ENCODE results near the gene CCDC34.

DNA sequence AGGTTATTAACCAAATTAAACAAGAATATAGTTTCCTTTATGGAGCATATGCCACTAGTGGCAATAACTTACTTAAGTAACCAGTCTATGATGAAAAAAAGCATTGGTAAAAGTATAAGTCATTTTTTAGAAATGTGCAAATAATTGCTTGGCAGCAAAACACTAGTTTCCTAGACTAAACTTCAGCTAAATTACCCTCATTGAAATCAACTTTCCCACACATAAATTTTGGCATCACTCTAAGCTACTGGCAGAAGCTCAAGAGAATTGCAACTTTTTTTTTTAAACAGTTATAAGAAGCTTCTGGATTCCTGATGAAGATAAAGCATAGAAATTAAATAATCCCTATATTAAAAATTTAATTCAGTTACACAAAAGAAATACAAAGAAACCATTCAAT, 12.5 kb downstream of the CCDC34 start:
- TF ChIP-seq, protein P1, sequence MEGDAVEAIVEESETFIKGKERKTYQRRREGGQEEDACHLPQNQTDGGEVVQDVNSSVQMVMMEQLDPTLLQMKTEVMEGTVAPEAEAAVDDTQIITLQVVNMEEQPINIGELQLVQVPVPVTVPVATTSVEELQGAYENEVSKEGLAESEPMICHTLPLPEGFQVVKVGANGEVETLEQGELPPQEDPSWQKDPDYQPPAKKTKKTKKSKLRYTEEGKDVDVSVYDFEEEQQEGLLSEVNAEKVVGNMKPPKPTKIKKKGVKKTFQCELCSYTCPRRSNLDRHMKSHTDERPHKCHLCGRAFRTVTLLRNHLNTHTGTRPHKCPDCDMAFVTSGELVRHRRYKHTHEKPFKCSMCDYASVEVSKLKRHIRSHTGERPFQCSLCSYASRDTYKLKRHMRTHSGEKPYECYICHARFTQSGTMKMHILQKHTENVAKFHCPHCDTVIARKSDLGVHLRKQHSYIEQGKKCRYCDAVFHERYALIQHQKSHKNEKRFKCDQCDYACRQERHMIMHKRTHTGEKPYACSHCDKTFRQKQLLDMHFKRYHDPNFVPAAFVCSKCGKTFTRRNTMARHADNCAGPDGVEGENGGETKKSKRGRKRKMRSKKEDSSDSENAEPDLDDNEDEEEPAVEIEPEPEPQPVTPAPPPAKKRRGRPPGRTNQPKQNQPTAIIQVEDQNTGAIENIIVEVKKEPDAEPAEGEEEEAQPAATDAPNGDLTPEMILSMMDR (conservative IDR thresholded peaks at IDR 0.05; ENCODE audit: low read depth in 2 of 2): no peak
- TF ChIP-seq, protein P2, sequence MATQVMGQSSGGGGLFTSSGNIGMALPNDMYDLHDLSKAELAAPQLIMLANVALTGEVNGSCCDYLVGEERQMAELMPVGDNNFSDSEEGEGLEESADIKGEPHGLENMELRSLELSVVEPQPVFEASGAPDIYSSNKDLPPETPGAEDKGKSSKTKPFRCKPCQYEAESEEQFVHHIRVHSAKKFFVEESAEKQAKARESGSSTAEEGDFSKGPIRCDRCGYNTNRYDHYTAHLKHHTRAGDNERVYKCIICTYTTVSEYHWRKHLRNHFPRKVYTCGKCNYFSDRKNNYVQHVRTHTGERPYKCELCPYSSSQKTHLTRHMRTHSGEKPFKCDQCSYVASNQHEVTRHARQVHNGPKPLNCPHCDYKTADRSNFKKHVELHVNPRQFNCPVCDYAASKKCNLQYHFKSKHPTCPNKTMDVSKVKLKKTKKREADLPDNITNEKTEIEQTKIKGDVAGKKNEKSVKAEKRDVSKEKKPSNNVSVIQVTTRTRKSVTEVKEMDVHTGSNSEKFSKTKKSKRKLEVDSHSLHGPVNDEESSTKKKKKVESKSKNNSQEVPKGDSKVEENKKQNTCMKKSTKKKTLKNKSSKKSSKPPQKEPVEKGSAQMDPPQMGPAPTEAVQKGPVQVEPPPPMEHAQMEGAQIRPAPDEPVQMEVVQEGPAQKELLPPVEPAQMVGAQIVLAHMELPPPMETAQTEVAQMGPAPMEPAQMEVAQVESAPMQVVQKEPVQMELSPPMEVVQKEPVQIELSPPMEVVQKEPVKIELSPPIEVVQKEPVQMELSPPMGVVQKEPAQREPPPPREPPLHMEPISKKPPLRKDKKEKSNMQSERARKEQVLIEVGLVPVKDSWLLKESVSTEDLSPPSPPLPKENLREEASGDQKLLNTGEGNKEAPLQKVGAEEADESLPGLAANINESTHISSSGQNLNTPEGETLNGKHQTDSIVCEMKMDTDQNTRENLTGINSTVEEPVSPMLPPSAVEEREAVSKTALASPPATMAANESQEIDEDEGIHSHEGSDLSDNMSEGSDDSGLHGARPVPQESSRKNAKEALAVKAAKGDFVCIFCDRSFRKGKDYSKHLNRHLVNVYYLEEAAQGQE (IDR thresholded peaks at IDR 0.05; ENCODE audit: unreplicated experiment): no peak
- no peak for TF ChIP-seq EZH2 (IDR thresholded peaks at IDR 0.05; ENCODE audit: low read depth, unreplicated experiment)
- no peak for TF ChIP-seq CREB1 (CRISPR knock-in tag; IDR thresholded peaks at IDR 0.05; ENCODE audit: low read depth)
- TF ChIP-seq, protein P3, sequence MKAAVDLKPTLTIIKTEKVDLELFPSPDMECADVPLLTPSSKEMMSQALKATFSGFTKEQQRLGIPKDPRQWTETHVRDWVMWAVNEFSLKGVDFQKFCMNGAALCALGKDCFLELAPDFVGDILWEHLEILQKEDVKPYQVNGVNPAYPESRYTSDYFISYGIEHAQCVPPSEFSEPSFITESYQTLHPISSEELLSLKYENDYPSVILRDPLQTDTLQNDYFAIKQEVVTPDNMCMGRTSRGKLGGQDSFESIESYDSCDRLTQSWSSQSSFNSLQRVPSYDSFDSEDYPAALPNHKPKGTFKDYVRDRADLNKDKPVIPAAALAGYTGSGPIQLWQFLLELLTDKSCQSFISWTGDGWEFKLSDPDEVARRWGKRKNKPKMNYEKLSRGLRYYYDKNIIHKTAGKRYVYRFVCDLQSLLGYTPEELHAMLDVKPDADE (IDR thresholded peaks at IDR 0.05): no peak

Measured in GM23338 (cell line).